Liver (tissue), 9 donors: ENCODE data around the gene TRIO. TPM values are rescaled to one million over a fixed set of nuclear protein-coding genes. Genes with fewer than 3 reads are reported as not detected.

Source experiments
- DNase-seq: peaks from one replicate; pipeline ENCODE4 v3.0.0-alpha.2; 2017; ENCODE audit warnings: low spot score
- H3K27ac ChIP-seq, 2 donors: one replicate each; pipeline ENCODE4 v1.7.0; 2013; ENCODE audit warnings: inconsistent platforms in 2 of 2, low read length in 2 of 2, control low read depth in 1 of 2, low read depth in 1 of 2, mild to moderate bottlenecking in 1 of 2
- H3K27me3 ChIP-seq, 4 donors: one replicate each; pipeline versions ENCODE4 v1.6.1 to v1.7.0; 2013; ENCODE audit warnings: low read length in 3 of 4, inconsistent platforms in 1 of 4, mild to moderate bottlenecking in 1 of 4, moderate library complexity in 1 of 4; ENCODE audit not compliant: control insufficient read depth in 4 of 4, insufficient read depth in 4 of 4
- H3K36me3 ChIP-seq, 4 donors: one replicate each; pipeline versions ENCODE4 v1.6.1 to v1.7.0; 2013; ENCODE audit warnings: low read length in 3 of 4, mild to moderate bottlenecking in 3 of 4, low read depth in 1 of 4, moderate library complexity in 1 of 4; ENCODE audit not compliant: control insufficient read depth in 4 of 4, insufficient read depth in 3 of 4
- H3K4me1 ChIP-seq, 4 donors: one replicate each; pipeline versions ENCODE4 v1.6.1 to v1.7.0; 2013; ENCODE audit warnings: low read length in 3 of 4, mild to moderate bottlenecking in 3 of 4, moderate library complexity in 1 of 4; ENCODE audit not compliant: control insufficient read depth in 4 of 4, insufficient read depth in 4 of 4
- H3K4me3 ChIP-seq, 3 donors: one replicate each; pipeline versions ENCODE4 v1.6.1 to v1.7.0; 2013; ENCODE audit warnings: low read length in 3 of 3, control low read depth in 1 of 3, low read depth in 1 of 3, mild to moderate bottlenecking in 1 of 3
- H3K9ac ChIP-seq, 2 donors: one replicate each; pipeline ENCODE4 v1.7.0; 2013; ENCODE audit warnings: low read length in 2 of 2, mild to moderate bottlenecking in 2 of 2, moderate library complexity in 2 of 2, control low read depth in 1 of 2, low read depth in 1 of 2
- H3K9me3 ChIP-seq, 4 donors: one replicate each; pipeline versions ENCODE4 v1.6.1 to v1.7.0; 2013; ENCODE audit warnings: low read length in 3 of 4; ENCODE audit not compliant: control insufficient read depth in 4 of 4
- ATF3 ChIP-seq: IDR thresholded peaks from 2 replicates; pipeline ENCODE4 v1.6.1; 2016; ENCODE audit warnings: antibody characterized with exemption
- FOXA1 ChIP-seq: IDR thresholded peaks from 2 replicates; pipeline ENCODE4 v1.6.1; 2016; ENCODE audit warnings: antibody characterized with exemption
- NR2F2 ChIP-seq: IDR thresholded peaks from 2 replicates; pipeline ENCODE4 v1.6.1; 2016; ENCODE audit warnings: antibody characterized with exemption
- RAD21 ChIP-seq, 2 donors: IDR thresholded peaks; 2 replicates each; pipeline ENCODE4 v1.6.1; 2016; ENCODE audit warnings: antibody characterized with exemption in 2 of 2, mild to moderate bottlenecking in 2 of 2
- RXRA ChIP-seq, 2 donors: IDR thresholded peaks; 2 replicates each; pipeline ENCODE4 v1.6.1; 2017 to 2018; ENCODE audit warnings: antibody characterized with exemption in 2 of 2, mild to moderate bottlenecking in 1 of 2
- YY1 ChIP-seq: IDR thresholded peaks from 2 replicates; pipeline ENCODE4 v1.6.1; 2016; ENCODE audit warnings: antibody characterized with exemption, mild to moderate bottlenecking
- WGBS: extraction: QIAGEN DNeasy Blood & Tissue Kit; methylation state at CpG from one replicate; pipeline ENCODE4 v1.1.7; 2013; 5-methylcytosine and 5-hydroxymethylcytosine counted together
- polyA plus RNA-seq, 2 donors: library from polyadenylated mRNA; stranded (reverse) in 1 of 2; unstranded in 1 of 2; fragments of 200-250 nt in 1 of 2; fragments of >200 nt in 1 of 2; fragmentation: Nextera tagmentation in 1 of 2; extraction: Ambion mirVana in 1 of 2; gene quantifications; one replicate each; pipeline versions ENCODE4 v1.2.1 to v1.2.3, GENCODE V29; 2013 to 2015
- total RNA-seq, 2 donors: library from RNA; depleted of rRNA; stranded (reverse); fragments of >200 nt; gene quantifications; one replicate each; pipeline ENCODE4 v1.2.3, GENCODE V29; 2014
- TF ChIP-seq, protein P1 (sequence below): IDR thresholded peaks from 2 replicates; pipeline ENCODE4 v1.6.1; 2016; ENCODE audit warnings: antibody characterized with exemption
- TF ChIP-seq, protein P2 (sequence below): fragments of 150-350 bp; IDR thresholded peaks from 2 replicates; pipeline ENCODE4 v1.5.1; 2017; ENCODE audit warnings: improper control_type of control experiment, low read depth, low read length; ENCODE audit not compliant: missing input control
- donor health status: healthy.
- donor health status: healthy.
- donor health status: healthy.
- donor health status: healthy.
- donor health status: healthy.

The TRIO gene
- total and polyA plus RNA-seq, 4 donors: 8.5 to 86.2 (median 16.0) TPM

GRCh38 chr5:14296533-14297331, 153.6 kb downstream of the TRIO start:
- 93% methylated on average over 14 of the region's 14 CpGs for WGBS
- H3K9me3 ChIP-seq: no peaks in the 10 kb centered on the region
- H3K27me3 ChIP-seq: no peaks in the 10 kb centered on the region
- H3K36me3 ChIP-seq: peaks cover 2 to 31% (median 20%) of the 10 kb centered on the region in 4 donors
- H3K9ac ChIP-seq: no peak overlapping the region
- H3K4me3 ChIP-seq: no peak overlapping the region
- H3K4me1 ChIP-seq: no peaks in the 10 kb centered on the region
- H3K27ac ChIP-seq: no peak overlapping the region
- no peak for TF ChIP-seq FOXA1
- TF ChIP-seq, protein P1, sequence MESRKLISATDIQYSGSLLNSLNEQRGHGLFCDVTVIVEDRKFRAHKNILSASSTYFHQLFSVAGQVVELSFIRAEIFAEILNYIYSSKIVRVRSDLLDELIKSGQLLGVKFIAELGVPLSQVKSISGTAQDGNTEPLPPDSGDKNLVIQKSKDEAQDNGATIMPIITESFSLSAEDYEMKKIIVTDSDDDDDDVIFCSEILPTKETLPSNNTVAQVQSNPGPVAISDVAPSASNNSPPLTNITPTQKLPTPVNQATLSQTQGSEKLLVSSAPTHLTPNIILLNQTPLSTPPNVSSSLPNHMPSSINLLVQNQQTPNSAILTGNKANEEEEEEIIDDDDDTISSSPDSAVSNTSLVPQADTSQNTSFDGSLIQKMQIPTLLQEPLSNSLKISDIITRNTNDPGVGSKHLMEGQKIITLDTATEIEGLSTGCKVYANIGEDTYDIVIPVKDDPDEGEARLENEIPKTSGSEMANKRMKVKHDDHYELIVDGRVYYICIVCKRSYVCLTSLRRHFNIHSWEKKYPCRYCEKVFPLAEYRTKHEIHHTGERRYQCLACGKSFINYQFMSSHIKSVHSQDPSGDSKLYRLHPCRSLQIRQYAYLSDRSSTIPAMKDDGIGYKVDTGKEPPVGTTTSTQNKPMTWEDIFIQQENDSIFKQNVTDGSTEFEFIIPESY: no peak
- no peak for TF ChIP-seq RAD21 (IDR thresholded peaks at IDR 0.05)
- TF ChIP-seq ATF3: no peak
- TF ChIP-seq YY1: no peak
- TF ChIP-seq RXRA (IDR thresholded peaks at IDR 0.05): no peak
- no peak for DNase-seq

- TF ChIP-seq RXRA (IDR thresholded peaks at IDR 0.05) (no peak), NR2F2 (no peak)
- TF ChIP-seq, protein P2, sequence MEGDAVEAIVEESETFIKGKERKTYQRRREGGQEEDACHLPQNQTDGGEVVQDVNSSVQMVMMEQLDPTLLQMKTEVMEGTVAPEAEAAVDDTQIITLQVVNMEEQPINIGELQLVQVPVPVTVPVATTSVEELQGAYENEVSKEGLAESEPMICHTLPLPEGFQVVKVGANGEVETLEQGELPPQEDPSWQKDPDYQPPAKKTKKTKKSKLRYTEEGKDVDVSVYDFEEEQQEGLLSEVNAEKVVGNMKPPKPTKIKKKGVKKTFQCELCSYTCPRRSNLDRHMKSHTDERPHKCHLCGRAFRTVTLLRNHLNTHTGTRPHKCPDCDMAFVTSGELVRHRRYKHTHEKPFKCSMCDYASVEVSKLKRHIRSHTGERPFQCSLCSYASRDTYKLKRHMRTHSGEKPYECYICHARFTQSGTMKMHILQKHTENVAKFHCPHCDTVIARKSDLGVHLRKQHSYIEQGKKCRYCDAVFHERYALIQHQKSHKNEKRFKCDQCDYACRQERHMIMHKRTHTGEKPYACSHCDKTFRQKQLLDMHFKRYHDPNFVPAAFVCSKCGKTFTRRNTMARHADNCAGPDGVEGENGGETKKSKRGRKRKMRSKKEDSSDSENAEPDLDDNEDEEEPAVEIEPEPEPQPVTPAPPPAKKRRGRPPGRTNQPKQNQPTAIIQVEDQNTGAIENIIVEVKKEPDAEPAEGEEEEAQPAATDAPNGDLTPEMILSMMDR: no peak
- TF ChIP-seq, protein P1: no peak
- Histone ChIP-seq H3K4me3 (no peak overlapping the region), H3K9ac (no peak overlapping the region), H3K27ac (no peak overlapping the region), H3K9me3 (no peaks in the 10 kb centered on the region), H3K4me1 (no peaks in the 10 kb centered on the region), H3K27me3 (no peaks in the 10 kb centered on the region), H3K36me3 (peaks cover 2 to 33% (median 20%) of the 10 kb centered on the region in 4 donors)
- no peak for DNase-seq
- WGBS: 95% methylated on average over 9 of the region's 9 CpGs
Observed at GRCh38 chr5:14297697-14298096, 154.6 kb downstream of the TRIO start.
